BLaER1 (cell line): Measurements from ENCODE around the gene MAP3K1.

Experiments
- H3K27ac ChIP-seq: shearing (Covaris generic); formaldehyde crosslinking; 2 replicates; pipeline ENCODE4 v1.8.1; 2022
- H3K27me3 ChIP-seq: shearing (Covaris generic); formaldehyde crosslinking; 2 replicates; pipeline ENCODE4 v1.8.1; 2022
- H3K36me3 ChIP-seq: shearing (Covaris generic); formaldehyde crosslinking; 2 replicates; pipeline ENCODE4 v1.8.1; 2022
- H3K4me1 ChIP-seq: shearing (Covaris generic); formaldehyde crosslinking; 2 replicates; pipeline ENCODE4 v1.8.1; 2022
- H3K4me2 ChIP-seq: shearing (Covaris generic); formaldehyde crosslinking; 2 replicates; pipeline ENCODE4 v1.8.1; 2022
- H3K4me3 ChIP-seq: shearing (Covaris generic); formaldehyde crosslinking; 2 replicates; pipeline ENCODE4 v1.8.1; 2022
- H3K9ac ChIP-seq: shearing (Covaris generic); formaldehyde crosslinking; 2 replicates; pipeline ENCODE4 v1.8.1; 2022
- H3K9me3 ChIP-seq: shearing (Covaris generic); formaldehyde crosslinking; 2 replicates; pipeline ENCODE4 v1.8.1; 2022
- H4K20me1 ChIP-seq: shearing (Covaris generic); formaldehyde crosslinking; 2 replicates; pipeline ENCODE4 v1.8.1; 2022
- Cebpa-rat ChIP-seq: shearing (Covaris generic); IDR thresholded peaks from 2 replicates; pipeline ENCODE4 v1.8.1; 2022

Gene MAP3K1

DNA sequence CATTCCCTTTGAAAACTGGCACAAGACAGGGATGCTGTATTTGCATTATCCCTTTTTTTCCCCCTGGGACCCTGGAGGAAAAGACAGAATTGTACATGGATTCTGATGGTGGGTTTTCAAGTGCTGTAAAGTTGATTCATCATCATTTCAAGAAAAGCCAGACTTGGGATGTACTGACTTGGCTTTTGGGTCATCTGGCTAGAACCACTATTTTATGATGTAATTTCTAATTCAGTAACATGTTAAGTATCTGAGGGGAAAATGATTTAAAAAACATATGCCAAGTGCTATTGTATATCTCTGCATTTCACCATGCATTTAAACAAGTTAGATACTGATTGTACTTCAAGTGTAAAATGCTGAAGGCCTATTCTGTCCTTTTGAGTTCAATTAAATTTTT, 15.2 kb upstream of the MAP3K1 start:
- Histone ChIP-seq H3K27me3 (no peaks in the 10 kb centered on the region), H3K9me3 (no peaks in the 10 kb centered on the region; the same call in 1 of the 2 replicates), H3K4me2 (no peak overlapping the region), H3K9ac (no peak overlapping the region), H3K4me3 (no peak overlapping the region), H3K4me1 (peaks cover 4% of the 10 kb centered on the region; the same call in 1 of the 2 replicates), H3K36me3 (no peaks in the 10 kb centered on the region), H3K27ac (no peak overlapping the region), H4K20me1 (no peaks in the 10 kb centered on the region)
- no peak for TF ChIP-seq Cebpa-rat

GRCh38 chr5:56801256-56801655, 14.1 kb upstream of the MAP3K1 start:
- no peaks in the 10 kb centered on the region for H3K36me3 ChIP-seq
- H3K27ac ChIP-seq, result no peak overlapping the region
- H3K9me3 ChIP-seq, result peaks cover 8% of the 10 kb centered on the region; the same call in 1 of the 2 replicates
- TF ChIP-seq Cebpa-rat, result no peak
- H3K4me1 ChIP-seq, result peaks cover 4% of the 10 kb centered on the region; the same call in 1 of the 2 replicates
- no peak overlapping the region for H3K4me3 ChIP-seq
- H4K20me1 ChIP-seq, result no peaks in the 10 kb centered on the region
- H3K4me2 ChIP-seq, result no peak overlapping the region
- H3K9ac ChIP-seq, result no peak overlapping the region
- H3K27me3 ChIP-seq, result no peaks in the 10 kb centered on the region

GRCh38 chr5:56802205-56802604, 13.1 kb upstream of the MAP3K1 start:
- no peaks in the 10 kb centered on the region for H3K27me3 ChIP-seq
- peaks cover 8% of the 10 kb centered on the region; the same call in 1 of the 2 replicates for H3K9me3 ChIP-seq
- no peaks in the 10 kb centered on the region for H3K36me3 ChIP-seq
- H4K20me1 ChIP-seq, result no peaks in the 10 kb centered on the region
- no peak overlapping the region for H3K4me2 ChIP-seq
- no peak overlapping the region for H3K9ac ChIP-seq
- H3K4me3 ChIP-seq, result no peak overlapping the region
- TF ChIP-seq Cebpa-rat, result no peak
- H3K27ac ChIP-seq, result no peak overlapping the region
- H3K4me1 ChIP-seq, result peaks cover 4% of the 10 kb centered on the region; the same call in 1 of the 2 replicates

DNA sequence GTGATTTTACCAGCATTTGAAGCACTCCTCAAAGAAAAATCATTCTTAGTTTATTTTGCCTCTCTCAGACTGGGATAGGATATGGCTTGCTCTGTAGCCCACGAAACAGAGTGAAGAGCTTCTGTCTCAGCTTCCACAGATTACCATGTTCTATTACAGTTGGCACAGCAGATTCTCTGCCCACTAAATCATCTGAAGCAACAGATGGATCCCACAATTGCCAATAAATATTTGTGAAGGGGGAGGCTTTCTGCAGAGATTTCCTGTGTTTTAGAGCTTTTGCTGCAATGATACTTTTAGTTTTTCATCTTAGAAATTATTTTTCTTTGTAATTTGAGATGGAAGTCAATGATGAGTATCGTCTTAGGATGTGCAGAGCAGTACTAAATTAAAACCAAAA, 12.3 kb upstream of the MAP3K1 start:
- Histone ChIP-seq H3K27me3 (no peaks in the 10 kb centered on the region), H3K4me3 (no peak overlapping the region), H3K4me2 (no peak overlapping the region), H3K36me3 (no peaks in the 10 kb centered on the region), H3K9me3 (peaks cover 8% of the 10 kb centered on the region; the same call in 1 of the 2 replicates), H3K4me1 (peaks cover 4% of the 10 kb centered on the region; the same call in 1 of the 2 replicates), H4K20me1 (no peaks in the 10 kb centered on the region), H3K27ac (no peak overlapping the region), H3K9ac (no peak overlapping the region)
- no peak for TF ChIP-seq Cebpa-rat

GRCh38 chr5:56803894-56804293, 11.5 kb upstream of the MAP3K1 start:
- Histone ChIP-seq H3K4me2 (no peak overlapping the region), H3K36me3 (no peaks in the 10 kb centered on the region), H3K9me3 (peaks cover 8% of the 10 kb centered on the region; the same call in 1 of the 2 replicates), H4K20me1 (no peaks in the 10 kb centered on the region), H3K9ac (no peak overlapping the region), H3K27ac (no peak overlapping the region), H3K4me1 (peaks cover 4% of the 10 kb centered on the region; the same call in 1 of the 2 replicates), H3K4me3 (no peak overlapping the region), H3K27me3 (no peaks in the 10 kb centered on the region)
- no peak for TF ChIP-seq Cebpa-rat

GRCh38 chr5:56807679-56808078, 7.7 kb upstream of the MAP3K1 start:
- no peaks in the 10 kb centered on the region for H3K27me3 ChIP-seq
- H3K4me3 ChIP-seq, result no peak overlapping the region
- peaks cover 22% of the 10 kb centered on the region for H3K4me1 ChIP-seq
- no peaks in the 10 kb centered on the region for H3K36me3 ChIP-seq
- TF ChIP-seq Cebpa-rat, result no peak
- H3K27ac ChIP-seq, result no peak overlapping the region
- no peak overlapping the region for H3K4me2 ChIP-seq
- H3K9me3 ChIP-seq, result peaks cover 8% of the 10 kb centered on the region; the same call in 1 of the 2 replicates
- H4K20me1 ChIP-seq, result no peaks in the 10 kb centered on the region
- no peak overlapping the region for H3K9ac ChIP-seq

DNA sequence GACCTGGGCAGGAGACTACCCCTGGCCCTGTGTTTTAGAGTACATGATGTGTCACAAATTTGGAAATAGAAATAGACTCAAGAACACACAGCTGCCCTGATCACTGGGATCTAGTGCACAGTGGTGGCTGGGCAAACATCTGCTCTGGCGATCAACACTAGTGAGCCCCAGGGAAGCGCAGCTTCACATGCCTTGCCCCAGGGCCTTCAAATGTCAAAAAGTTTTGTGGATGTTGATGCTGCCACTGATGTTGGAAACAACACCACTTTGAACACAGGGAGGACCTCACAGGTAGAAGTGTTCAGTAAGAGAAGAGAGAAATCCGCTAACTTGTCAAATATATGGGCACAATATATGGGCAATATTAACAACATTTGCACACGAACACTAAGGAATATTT, 7.1 kb upstream of the MAP3K1 start:
- Histone ChIP-seq H3K27ac (no peak overlapping the region), H4K20me1 (no peaks in the 10 kb centered on the region), H3K4me2 (no peak overlapping the region), H3K4me3 (no peak overlapping the region), H3K27me3 (no peaks in the 10 kb centered on the region), H3K9ac (no peak overlapping the region), H3K4me1 (peaks cover 27% of the 10 kb centered on the region), H3K9me3 (peaks cover 8% of the 10 kb centered on the region; the same call in 1 of the 2 replicates), H3K36me3 (no peaks in the 10 kb centered on the region)
- no peak for TF ChIP-seq Cebpa-rat

DNA sequence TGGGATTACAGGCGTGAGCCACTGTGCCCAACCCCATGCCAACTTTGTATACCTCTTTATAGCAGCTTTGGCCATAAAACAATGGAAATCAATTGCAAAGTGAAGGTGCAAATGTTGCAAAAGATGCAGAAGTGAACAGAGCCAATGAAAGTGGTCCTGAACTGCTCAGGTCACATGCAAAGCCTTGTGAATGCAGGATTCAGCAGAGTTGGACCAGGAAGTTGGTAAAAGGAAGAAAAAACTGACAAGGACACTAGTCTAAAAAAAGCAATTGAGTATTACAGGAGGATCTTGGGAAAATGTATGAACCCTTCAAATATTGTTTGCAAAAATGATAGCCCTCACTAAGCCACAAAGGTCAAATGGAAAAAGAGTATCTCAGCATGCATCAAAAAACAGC, 4.5 kb upstream of the MAP3K1 start:
- H3K9ac ChIP-seq, result no peak overlapping the region
- H3K9me3 ChIP-seq, result 0 out of 2 replicates have a peak, but pooled peaks cover 2% of the 10 kb centered on the region
- H3K4me3 ChIP-seq, result no peak overlapping the region
- no peak overlapping the region for H3K27ac ChIP-seq
- no peak overlapping the region for H3K4me2 ChIP-seq
- no peaks in the 10 kb centered on the region for H3K27me3 ChIP-seq
- H4K20me1 ChIP-seq, result no peaks in the 10 kb centered on the region
- peaks cover 30% of the 10 kb centered on the region for H3K4me1 ChIP-seq
- no peak for TF ChIP-seq Cebpa-rat
- no peaks in the 10 kb centered on the region for H3K36me3 ChIP-seq

- Histone ChIP-seq H3K9ac (no peak overlapping the region), H4K20me1 (no peaks in the 10 kb centered on the region; the same call in 1 of the 2 replicates), H3K36me3 (no peaks in the 10 kb centered on the region), H3K4me1 (peaks cover 30% of the 10 kb centered on the region), H3K9me3 (no peaks in the 10 kb centered on the region), H3K27ac (no peak overlapping the region), H3K4me3 (no peak overlapping the region), H3K4me2 (peak overlapping the region; percentile 96; the same call in 1 of the 2 replicates), H3K27me3 (no peaks in the 10 kb centered on the region)
- no peak for TF ChIP-seq Cebpa-rat
These were observed 3.2 kb upstream of the MAP3K1 start for GRCh38 chr5:56812110-56812509.

- peak overlapping the region; percentile 96 for H3K4me2 ChIP-seq
- H3K9ac ChIP-seq, result peak overlapping the region; percentile 99; the same call in 1 of the 2 replicates
- peaks cover 30% of the 10 kb centered on the region for H3K4me1 ChIP-seq
- H3K36me3 ChIP-seq, result no peaks in the 10 kb centered on the region
- TF ChIP-seq Cebpa-rat, result no peak
- H3K9me3 ChIP-seq, result no peaks in the 10 kb centered on the region
- peak overlapping the region; percentile 99 for H3K4me3 ChIP-seq
- H4K20me1 ChIP-seq, result no peaks in the 10 kb centered on the region; the same call in 1 of the 2 replicates
- H3K27ac ChIP-seq, result no peak overlapping the region
- no peaks in the 10 kb centered on the region for H3K27me3 ChIP-seq
These were observed 2.0 kb upstream of the MAP3K1 start for GRCh38 chr5:56813302-56813701.
